ENCODE results near the gene PREP.

DNA sequence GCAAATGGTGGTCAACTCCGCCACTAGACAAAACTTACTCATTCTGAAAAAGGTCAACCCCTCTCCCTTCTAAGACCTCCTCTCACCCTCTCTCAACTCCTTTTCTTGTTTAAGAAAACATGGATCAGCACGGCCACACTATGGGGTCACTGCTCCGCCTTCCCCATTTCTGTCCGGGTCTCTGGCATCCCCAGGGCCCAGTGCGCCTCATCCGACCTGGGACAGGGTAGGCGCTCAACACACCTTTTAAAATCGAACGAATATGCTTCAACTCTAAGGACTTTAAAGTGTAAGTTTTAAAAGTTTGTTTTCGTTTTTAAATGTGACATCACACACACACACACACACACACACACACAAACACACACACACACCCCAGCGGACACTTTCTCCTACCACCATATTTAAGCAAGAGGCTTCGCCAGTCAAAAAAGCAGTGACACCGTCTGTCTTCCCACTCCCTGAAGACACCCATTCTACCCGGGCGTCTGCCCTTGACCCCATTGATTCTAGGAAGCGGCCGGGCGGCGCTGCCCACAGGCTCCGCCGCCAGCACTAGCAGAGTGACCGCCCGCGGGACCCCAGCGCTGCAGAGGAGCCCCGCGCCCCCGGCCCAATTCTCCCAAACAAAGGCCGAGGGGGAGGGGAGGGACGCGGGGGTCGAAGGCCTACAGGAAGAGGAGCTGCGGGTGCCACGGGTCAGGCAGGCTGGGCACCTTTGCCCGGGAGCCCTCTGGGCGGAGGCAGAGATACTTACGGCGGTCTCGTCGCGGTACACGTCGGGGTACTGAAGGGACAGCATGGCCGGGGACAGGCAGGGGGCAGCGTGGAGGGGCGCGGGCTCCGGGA lies 568 bp downstream of the PREP start:
- TF ChIP-seq ZBTB1 (tag by site-specific recombination; IDR thresholded peaks at IDR 0.05), result no peak
- TF ChIP-seq SP2 (tag by site-specific recombination; IDR thresholded peaks at IDR 0.05), result no peak
- TF ChIP-seq CTCF (tag by site-specific recombination; IDR thresholded peaks at IDR 0.05), result no peak; the same call in 1 of the 2 replicates
- no peak for TF ChIP-seq ZNF513 (tag by site-specific recombination; IDR thresholded peaks at IDR 0.05)
- no peak for TF ChIP-seq ZNF549 (tag by site-specific recombination; IDR thresholded peaks at IDR 0.05)
- TF ChIP-seq ZNF362 (tag by site-specific recombination; IDR thresholded peaks at IDR 0.05), result no peak
- TF ChIP-seq ZBTB11 (tag by site-specific recombination; conservative IDR thresholded peaks at IDR 0.05; ENCODE audit: low read depth), result peak; percentile 32; the same call in 1 of the 2 replicates
- peak; percentile 69; the same call in 1 of the 2 replicates for TF ChIP-seq ATF2 (tag by site-specific recombination; IDR thresholded peaks at IDR 0.05; ENCODE audit: low read depth)
- no peak for TF ChIP-seq ZNF596 (tag by site-specific recombination; IDR thresholded peaks at IDR 0.05)
- no peak for TF ChIP-seq MYNN (tag by site-specific recombination; IDR thresholded peaks at IDR 0.05; ENCODE audit: borderline replicate concordance)
